Measurements from ENCODE around the gene CABLES1.

- TF ChIP-seq CTCF (IDR thresholded peaks at IDR 0.05) (no peak), POLR2A (IDR thresholded peaks at IDR 0.05) (no peak)
Measured at GRCh38 chr18:23188068-23188760, 52.9 kb downstream of the CABLES1 start.

Data from transverse colon (tissue), 3 donors.